HG03432 (cell line): ENCODE measurements around the gene RSBN1.
"Not testable (repeated sequence)": the region's sequence is repeated elsewhere in the genome, so short reads cannot be mapped to it uniquely, and the experiment has no call there.

Source experiments
- ATAC-seq: cut with Tn5 transposase; IDR thresholded peaks from one replicate; pipeline ENCODE4 v1.9.1; 2021; ENCODE audit warnings: mild to moderate bottlenecking, moderate library complexity; ENCODE audit not compliant: unreplicated experiment

RSBN1 gene

DNA sequence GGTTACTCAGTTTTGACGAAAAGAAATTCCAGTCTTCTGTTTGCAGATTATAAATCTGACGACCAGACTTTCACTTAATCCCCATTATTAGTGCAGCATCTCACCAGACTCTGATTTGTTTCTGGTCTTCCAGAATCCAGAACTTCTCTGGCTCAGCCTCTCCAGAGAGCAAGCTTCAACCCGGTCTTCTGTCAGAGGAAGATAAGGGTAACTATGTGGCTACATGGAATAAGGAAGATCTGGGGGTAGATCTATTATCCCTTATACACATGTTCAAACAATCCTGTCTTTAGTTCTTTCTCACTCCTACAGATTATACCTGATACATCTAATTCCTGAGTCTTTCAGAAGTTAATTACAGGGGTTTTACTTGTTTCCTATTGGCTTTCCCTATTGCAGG, 62.9 kb downstream of the RSBN1 start:
- ATAC-seq, result no peak

DNA sequence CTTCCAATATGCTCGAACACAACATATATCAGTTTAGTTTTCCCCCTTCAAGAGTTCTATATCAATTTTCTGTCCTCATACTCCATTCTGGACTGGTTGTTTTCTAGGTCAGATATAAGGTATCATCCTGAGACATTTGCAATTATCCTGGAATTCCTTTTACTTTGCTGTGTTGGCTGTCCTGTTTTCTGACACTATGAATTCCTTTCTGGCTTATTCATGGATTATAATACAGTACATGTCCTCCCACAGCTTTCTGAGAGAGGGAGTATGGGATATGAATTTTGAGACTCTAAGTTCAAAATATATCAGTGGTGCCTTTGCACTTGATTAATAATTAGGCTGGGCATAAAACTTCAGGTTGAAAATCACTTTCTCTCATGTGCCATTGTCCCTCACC, 64.9 kb downstream of the RSBN1 start:
- no peak for ATAC-seq

DNA sequence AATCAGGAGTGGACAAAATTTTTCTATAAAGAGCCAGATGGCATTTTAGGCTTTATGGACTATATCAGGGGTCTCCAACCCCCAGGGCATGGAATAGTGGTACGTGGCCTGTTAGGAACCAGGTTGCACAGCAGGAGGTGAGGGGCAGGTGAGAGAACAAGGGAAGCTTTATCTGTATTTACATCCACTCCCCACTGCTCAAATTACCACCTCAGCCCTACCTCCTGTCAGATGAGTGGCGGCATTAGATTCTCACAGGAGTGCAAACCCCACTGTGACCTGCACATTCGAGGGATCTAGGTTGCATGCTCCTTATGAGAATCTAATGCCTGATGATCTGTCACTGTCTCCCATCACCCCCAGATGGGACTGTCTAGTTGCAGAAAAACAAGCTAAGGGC, 66.9 kb downstream of the RSBN1 start:
- no peak for ATAC-seq

DNA sequence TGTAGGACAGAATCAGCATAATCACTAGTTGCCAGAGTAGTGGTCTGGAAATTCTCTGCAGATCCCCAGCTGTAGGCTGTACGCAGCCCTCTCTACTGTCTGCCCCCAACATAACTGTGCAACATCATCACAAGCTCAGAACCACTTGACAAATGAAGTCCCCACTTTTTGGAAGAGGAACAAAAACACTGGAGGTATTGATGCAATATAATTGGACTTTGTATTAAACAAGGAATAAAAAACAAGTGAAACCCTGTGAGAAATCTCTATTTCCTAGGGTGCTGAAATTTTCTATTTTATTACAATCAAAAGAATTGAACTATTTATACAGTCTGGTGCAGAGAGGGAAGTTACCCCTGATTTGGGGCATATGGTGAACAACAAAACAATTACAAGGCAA, 68.2 kb downstream of the RSBN1 start:
- no peak for ATAC-seq

DNA sequence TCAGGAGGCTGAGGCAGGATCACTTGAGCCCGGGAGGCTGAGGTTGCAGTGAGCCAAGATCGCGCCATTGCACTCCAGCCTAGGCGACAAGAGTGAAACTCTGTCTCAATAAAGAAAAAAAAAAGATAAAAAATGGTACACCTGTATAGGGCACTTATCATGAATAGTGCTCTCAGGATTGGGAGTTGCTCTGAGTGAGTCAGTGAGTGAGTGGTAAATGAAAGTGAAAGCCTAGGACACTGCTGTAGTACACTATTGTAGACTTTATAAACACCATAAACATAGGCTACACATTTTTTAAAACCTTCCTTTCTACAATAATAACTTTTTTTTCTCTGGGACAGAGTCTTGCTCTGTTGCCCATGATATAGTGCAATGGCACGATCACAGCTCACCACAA, 69.8 kb downstream of the RSBN1 start:
- peak; percentile 67 for ATAC-seq

DNA sequence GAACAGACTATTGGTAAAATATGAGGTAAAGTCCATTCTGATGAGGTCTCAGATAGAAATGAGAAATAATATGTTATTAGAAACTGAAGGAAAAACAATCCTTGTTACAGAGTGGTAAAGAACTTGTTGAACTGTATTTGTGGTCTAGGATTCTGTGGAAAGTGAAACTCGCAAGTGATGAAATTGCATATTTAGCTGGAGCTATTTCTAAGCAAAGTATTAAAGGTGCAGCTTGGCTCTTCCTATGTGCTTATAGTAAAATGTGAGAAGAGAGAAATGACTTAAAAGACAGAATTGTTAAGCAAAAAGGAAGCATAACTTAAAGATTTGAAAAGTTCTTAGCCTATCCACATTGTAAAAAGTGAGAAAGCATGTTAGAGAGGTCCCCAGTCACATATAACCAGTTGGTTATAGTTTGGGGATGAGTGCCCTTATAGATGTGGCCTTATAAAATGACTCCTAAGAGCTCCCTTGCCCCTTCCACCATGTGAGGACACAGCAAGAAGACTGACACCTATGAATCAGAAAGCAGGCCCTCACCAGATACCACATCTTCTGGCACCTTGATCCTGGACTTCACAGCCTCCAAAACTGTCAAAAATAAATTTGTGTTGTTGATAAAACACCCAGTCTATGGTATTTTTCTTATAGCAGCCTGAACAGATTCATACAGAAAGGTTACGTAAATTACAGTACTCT, 77.8 kb downstream of the RSBN1 start:
- ATAC-seq, result no peak

DNA sequence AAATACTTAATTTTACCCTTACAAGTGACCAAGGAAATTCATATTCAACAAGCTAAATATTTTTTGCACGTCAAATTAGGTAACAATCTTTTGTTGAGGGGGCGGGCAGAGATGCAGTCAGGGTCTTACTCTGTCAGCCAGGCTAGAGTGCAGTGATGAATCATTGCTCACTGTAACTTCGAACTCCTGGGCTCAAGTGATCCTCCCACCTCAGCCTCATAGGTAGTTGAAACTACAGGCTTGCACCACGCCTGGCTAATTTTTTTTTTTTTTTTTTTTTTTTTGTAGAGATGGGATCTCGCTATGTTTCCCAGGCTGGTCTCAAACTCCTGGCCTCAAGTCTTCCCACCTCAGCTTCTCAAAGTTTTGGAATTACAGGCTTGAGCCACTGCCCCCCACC, 79.5 kb downstream of the RSBN1 start:
- no peak for ATAC-seq

DNA sequence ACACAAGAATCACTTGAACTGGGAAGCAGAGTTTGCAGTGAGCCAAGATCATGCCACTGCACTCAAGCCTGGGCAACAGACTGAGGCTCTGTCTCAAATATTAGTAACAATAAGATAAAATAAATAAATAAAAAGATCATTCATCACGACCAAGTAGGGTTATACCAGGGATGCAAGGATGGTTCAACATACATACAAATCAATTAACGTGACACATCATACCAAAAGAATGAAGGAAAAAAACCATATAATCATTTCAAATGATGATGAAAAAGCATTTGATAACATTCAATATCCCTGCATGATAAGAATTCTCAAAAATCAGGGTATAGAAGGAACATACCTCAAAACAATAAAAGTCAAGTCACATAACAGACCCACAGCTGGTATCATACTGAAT, 91.3 kb downstream of the RSBN1 start:
- no peak for ATAC-seq

DNA sequence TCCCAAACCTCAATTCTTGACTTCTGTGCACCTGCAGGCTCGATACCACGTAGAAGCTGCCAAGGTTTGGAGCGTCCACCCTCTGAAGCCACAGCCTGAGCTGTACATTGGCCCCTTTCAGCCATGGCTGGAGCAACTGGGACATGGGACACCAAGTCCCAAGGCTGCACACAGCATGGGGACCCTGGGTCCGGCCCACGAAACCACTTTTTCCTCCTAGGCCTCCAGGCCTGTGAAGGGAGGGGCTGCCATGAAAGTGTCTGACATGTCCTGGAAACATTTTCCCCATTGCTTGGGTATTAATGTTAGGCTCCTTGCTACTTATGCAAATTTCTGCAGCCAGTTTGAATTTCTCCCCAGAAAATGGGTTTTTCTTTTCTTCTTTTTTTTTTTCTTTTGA, 93.7 kb downstream of the RSBN1 start:
- ATAC-seq, result not testable (repeated sequence)

DNA sequence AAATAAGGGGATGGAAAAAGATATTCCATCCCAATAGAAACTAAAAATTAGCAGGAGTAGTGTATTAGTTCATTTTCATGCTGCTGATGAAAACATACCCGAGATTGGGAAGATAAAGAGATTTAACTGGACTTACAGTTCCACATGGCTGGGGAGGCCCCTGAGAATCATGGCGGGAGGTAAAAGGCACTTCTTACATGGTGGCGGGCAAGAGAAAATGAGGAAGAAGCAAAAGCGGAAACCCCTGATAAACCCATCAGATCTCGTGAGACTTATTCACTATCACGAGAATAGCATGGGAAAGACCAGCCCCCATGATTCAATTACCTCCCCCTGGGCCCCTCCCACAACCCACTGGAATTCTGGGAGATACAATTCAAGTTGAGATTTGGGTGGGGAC, 94.8 kb downstream of the RSBN1 start:
- not testable (repeated sequence) for ATAC-seq

DNA sequence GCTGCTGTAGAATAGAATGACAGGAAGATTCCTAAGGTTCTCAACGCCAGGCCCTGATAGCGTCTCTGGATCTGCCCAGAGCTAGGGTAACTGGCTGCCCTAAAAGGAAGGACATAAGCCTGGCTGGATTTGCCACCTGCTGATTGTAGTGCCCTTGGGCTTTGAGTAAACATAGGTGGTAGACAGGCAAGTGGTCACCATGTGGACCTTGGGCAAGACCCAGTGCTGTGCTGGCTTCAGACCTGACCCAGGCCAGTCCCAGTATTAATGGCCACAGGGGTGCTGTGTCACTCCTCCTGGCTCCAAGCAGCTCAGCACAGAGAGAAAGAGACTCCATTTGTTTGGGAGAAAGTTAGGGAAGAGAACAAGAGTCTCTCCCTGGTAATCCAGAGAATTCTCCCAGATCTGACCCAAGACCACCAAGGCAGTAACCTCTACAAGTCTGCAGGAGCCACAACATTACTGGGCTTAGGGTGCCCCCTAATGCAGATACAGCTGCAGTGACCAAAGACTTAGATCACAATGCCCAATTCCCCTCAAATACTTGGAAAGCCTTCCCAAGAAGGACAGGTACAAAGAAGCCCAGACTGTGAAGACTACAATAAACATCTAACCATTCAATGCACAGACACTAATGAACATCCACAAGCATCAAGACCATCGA, 97.5 kb downstream of the RSBN1 start:
- no peak for ATAC-seq
